Measurements from ENCODE around the gene TMEM128.
"Not testable (repeated sequence)": the region's sequence is repeated elsewhere in the genome, so short reads cannot be mapped to it uniquely, and the experiment has no call there.

Gene TMEM128

GRCh38 chr4:4254199-4254598, 6.2 kb upstream of the TMEM128 start:
- no peak for DNase-seq

DNA sequence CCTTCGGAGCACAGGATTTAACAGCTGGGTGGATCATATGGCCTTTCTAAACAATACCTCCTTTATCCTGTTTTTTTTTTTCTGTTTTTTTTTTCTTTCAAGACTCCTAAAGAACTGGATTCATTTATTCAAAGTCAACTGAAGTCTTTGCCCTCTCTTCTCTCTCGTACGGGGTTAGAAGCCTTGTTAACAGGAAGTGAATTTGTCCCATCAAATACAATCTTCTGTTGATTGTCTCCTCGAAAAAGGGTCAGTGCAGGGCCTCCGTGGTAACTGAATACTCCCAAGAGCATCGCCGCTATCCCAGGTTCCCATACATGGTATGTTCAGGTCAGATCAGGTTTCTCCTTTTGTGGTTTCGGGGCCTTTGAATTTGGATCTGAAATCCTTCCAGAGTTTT, 1.8 kb upstream of the TMEM128 start:
- no peak for DNase-seq

DNA sequence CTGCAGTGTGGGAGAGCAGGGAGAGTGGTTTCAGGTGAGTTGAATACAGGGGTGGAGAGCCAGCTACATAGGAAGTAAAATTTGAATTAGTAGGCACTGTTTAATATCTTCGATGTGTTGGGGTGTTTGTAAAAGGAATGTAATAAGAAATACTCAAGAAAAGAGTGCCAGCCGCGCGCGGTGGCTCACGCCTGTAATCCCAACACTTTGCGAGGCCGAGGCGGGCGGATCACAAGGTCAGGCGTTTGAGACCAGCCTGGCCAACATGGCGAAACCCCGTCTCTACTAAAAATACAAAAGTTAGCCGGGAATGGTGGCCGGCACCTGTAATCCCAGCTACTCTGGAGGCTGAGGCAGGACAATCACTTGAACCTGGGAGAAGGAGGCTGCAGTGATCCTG, 1.3 kb upstream of the TMEM128 start:
- not testable (repeated sequence) for DNase-seq

DNA sequence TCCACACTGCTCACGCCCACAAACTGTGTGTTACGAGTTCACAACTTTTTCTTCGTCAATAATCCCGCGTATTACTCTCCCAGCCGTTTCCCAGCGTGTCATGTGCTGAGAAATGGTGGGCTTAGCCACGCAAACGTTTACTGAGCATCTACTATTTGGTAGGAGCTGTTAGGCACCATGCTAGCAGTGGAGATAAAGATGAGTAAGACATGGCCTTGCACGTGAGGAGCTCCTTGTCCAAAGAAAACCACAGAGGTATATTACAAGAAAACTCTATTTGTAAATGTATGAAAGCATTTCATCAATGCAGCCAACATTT, 821 bp upstream of the TMEM128 start:
- DNase-seq = no peak

DNA sequence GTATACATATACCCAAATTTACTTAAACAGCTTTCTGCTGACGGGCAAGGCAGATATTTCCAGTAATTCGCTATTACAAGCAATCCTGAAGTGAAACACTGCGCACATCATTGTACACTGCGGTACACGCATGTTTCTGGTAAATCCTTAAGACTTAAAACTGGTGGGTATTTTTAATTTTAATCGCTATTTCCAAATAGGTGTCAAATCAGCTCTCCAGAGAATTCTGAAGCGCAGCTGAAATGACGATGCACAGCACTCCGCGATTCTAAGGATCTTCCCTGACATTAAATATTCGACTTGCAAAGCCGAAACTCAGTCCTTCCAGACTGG, 361 bp downstream of the TMEM128 start:
- DNase-seq = no peak

GRCh38 chr4:4245172-4245571, 2.9 kb downstream of the TMEM128 start:
- no peak for DNase-seq

GRCh38 chr4:4239551-4239950, 8.5 kb downstream of the TMEM128 start:
- DNase-seq = not testable (repeated sequence)

DNA sequence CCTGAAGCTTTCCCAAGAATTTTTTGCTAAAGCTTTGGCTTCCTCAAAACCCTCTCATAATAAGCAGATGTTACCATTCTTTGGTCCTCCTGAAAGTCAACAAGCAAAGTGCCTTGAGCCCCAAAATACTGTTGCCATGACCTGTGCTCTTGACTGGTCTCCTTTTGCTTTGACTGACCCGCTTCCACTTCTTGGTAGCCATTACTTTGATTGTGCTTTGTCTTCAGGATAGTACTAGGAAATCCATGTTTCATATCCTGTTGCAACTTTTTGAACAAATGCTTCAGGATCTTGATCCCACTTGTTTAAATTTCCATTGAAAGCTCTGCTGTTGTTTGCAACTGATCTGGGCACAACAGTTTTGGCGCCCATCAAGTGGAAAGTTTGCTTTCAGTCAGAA, 14.4 kb downstream of the TMEM128 start:
- DNase-seq = no peak

- no peak for DNase-seq
Measured at GRCh38 chr4:4228356-4228668, 19.7 kb downstream of the TMEM128 start.

GRCh38 chr4:4227510-4228355, 20.3 kb downstream of the TMEM128 start:
- no peak for DNase-seq

- DNase-seq = no peak
Measured at GRCh38 chr4:4226606-4227438, 21.2 kb downstream of the TMEM128 start, which contains the start of gene OTOP1. Gene OTOP1, minus strand, starts transcription at chr4:4226929. Its CDS starts 65 bp downstream, at chr4:4226864.

DNA sequence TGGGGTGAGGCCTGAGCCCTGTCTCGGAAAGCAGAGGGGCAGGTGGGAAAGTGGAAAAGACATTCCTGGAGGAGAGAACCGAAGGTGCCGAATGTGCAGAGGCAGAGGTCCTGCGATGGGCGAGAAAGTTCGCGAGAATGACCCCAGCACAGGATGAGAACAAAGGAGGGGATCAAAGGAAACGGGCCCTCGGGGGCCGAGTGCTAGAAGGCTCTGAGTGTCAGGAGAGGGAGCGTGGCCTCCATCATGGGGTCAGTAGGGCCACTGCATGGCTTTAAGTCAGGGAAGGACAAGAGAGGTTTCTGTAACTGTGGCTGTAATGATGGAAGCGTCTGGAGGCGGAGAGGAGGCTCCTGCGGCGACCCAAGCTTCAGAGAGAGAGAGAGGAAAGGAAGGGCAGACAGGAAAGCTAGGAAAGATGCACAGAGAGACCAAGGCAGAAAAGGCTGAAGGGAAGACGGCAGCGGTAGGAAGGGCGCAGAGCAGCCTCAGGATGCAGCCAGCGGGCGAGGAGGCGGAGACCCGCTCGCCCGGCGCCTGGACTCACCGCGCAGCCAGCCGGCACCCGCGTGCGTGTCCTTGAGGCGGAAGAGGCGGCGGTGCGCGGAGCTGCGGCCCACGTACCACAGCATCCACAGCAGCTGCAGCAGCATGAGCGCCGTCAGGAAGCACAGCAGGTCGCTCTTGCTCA, 22.0 kb downstream of the TMEM128 start:
- DNase-seq = no peak

DNA sequence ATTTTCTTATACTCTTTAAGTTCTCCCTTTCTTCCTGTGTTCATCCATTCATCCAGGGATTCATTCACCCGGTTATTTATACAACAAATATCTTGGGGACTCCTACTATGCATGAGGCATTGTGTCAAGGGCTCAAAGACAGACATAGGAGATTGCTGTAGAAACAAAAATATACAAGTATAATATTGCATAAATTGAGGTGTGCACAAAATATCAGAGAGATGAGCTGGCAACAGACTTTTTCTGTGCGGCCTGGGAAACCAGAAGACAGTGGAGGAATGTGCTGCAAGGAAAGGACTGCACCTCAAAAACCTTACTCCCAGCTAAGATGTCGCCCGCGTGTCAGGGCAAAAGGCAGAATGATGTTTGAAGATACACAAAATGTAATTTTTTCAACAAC, 30.9 kb downstream of the TMEM128 start:
- no peak for DNase-seq

DNA sequence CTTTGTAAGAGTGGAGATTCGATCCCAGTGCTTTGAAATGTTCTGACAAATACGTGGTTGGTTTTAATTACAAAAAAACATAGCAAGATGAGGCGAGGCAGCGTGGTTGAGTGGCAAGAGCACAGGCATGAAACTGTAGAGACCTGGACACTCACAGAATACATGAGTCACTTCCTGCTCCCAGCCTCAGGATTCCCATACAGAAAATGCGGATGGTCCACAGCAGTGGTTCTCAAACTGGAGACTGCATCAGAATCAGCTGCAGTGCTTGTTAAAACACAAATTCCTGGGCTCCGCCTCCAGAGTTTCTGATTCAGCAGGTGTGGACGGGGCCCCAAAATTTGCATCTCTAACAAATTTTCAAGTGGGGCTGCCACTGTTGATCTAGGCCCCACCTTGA, 31.4 kb downstream of the TMEM128 start:
- DNase-seq = no peak

DNA sequence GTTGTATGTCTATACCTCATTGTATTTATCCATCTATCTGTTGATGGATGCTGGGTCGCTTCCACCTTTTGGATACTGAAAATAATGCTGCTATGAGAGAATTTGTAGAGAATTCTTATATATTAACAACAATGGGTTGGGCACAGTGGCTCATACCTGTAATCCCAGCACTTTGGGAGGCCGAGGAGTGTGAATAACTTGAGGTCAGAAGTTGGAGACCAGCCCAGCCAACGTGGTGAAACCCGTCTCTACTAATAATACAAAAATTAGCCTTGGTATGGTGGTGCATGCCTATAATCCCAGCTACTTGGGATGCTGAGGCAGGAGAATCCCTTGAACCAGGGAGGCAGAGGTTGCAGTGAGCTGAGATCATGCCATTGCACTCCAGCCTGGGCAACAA, 34.3 kb downstream of the TMEM128 start:
- not testable (repeated sequence) for DNase-seq

GRCh38 chr4:4206204-4206603, 41.8 kb downstream of the TMEM128 start:
- DNase-seq = no peak

DNA sequence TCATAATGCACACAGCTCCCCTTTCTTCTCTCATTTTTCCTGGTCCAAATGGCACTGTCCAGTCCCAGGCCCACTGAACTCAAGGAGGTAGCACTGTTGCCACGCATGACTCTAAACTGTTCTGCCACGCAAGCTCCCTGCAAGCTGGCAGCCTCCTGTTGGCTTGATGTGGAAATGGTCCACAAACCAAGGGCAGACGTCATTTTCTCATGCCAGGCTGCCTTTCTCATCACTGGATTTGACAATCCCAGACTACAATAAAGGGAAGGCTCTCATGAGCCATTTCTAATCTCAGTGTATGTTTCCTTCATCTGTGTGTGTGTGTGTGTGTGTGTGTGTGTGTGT, 43.6 kb downstream of the TMEM128 start:
- DNase-seq = no peak

- no peak for DNase-seq
Measured at GRCh38 chr4:4203688-4204400, 44.2 kb downstream of the TMEM128 start.

GRCh38 chr4:4202510-4202909, 45.5 kb downstream of the TMEM128 start:
- no peak for DNase-seq

- DNase-seq = no peak
Measured at GRCh38 chr4:4200624-4201023, 47.4 kb downstream of the TMEM128 start.

GRCh38 chr4:4195354-4195753, 52.7 kb downstream of the TMEM128 start:
- no peak for DNase-seq

GRCh38 chr4:4188557-4188956, 59.5 kb downstream of the TMEM128 start:
- peak; percentile 65 for DNase-seq
